MM.1S (cell line): Measurements from ENCODE around the gene ZNF695.

Experiments
- EZH2 ChIP-seq: fragments of 300-600 bp; sonication (generic); optimal IDR thresholded peaks from 2 replicates; pipeline ENCODE3; 2017; ENCODE audit warnings: low read depth, mild to moderate bottlenecking, antibody characterized with exemption, low read length, mixed read lengths
- TF ChIP-seq, protein P1 (sequence below): fragments of 300-600 bp; sonication (generic); IDR thresholded peaks from 2 replicates; pipeline ENCODE4 v1.5.1; 2016; ENCODE audit warnings: antibody characterized with exemption, low read length, mixed read lengths

DNA sequence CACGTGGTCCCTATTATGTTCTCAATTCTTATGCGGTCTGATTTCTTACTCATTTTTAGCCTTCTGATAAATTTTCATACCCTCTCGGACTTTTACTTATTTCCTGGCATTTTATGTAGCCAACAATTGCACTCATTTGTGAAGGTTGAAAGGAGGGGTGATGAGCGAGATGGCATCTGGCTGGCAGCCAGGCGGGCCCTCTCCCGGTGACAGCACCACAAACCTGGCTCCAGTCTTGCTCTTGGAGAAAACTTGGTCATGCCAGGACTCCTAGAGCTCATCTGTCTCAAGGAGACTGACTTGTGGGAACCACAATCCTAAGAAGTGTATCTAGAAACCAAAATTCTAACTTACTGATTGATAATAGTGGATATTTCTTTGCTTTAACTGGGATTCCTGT, 61.5 kb downstream of the ZNF695 start:
- TF ChIP-seq, protein P1, sequence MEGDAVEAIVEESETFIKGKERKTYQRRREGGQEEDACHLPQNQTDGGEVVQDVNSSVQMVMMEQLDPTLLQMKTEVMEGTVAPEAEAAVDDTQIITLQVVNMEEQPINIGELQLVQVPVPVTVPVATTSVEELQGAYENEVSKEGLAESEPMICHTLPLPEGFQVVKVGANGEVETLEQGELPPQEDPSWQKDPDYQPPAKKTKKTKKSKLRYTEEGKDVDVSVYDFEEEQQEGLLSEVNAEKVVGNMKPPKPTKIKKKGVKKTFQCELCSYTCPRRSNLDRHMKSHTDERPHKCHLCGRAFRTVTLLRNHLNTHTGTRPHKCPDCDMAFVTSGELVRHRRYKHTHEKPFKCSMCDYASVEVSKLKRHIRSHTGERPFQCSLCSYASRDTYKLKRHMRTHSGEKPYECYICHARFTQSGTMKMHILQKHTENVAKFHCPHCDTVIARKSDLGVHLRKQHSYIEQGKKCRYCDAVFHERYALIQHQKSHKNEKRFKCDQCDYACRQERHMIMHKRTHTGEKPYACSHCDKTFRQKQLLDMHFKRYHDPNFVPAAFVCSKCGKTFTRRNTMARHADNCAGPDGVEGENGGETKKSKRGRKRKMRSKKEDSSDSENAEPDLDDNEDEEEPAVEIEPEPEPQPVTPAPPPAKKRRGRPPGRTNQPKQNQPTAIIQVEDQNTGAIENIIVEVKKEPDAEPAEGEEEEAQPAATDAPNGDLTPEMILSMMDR: no peak
- TF ChIP-seq EZH2: no peak
